Panc1 (cell line): ENCODE results near the gene OR10R2. TPM values are rescaled to one million over a fixed set of nuclear protein-coding genes. Genes with fewer than 3 reads are reported as not detected.
"Not testable (repeated sequence)": the region's sequence is repeated elsewhere in the genome, so short reads cannot be mapped to it uniquely, and the experiment has no call there.

Experiments used
- ATAC-seq: fragments of 200-7000 bp; cut with Tn5 transposase; 2 replicates; pipeline ENCODE4 v1.9.1; 2020; ENCODE audit warnings: mild to moderate bottlenecking, moderate library complexity
- BruUV-seq: library from RNA; stranded (reverse); fragments of 400-500 nt; replicated peaks from 2 replicates; lab custom pipeline; 2021; lab: Mats Ljungman, UMichigan
- CTCF ChIA-PET: fragments of 300-600 bp; sonication (Branson Sonifier 250); formaldehyde crosslinking; loops from one replicate; lab custom pipeline; 2022; ENCODE audit warnings: antibody characterized with exemption; lab: Charles Lee
- POLR2A ChIA-PET: fragments of 300-600 bp; sonication (Branson Sonifier 250); formaldehyde crosslinking; loops from one replicate; lab custom pipeline; 2022; ENCODE audit warnings: antibody characterized with exemption; lab: Charles Lee
- DNase-seq: peaks from one replicate; pipeline ENCODE4 v3.0.0-alpha.2; 2010; ENCODE audit warnings: low read depth, low spot score
- H3K27ac ChIP-seq: 2 replicates; pipeline ENCODE4 v1.5.1; 2011; ENCODE audit warnings: mild to moderate bottlenecking, low read length, inconsistent platforms
- H3K27me3 ChIP-seq: fragments of 200-500 bp; sonication (Bioruptor generic); 2 replicates; pipeline ENCODE4 v1.6.0; 2014; ENCODE audit warnings: low read length, inconsistent platforms; ENCODE audit not compliant: control insufficient read depth, insufficient read depth
- H3K36me3 ChIP-seq: fragments of 200-500 bp; sonication (Bioruptor generic); 2 replicates; pipeline ENCODE4 v1.5.1; 2014; ENCODE audit warnings: inconsistent platforms, mild to moderate bottlenecking, low read length, moderate library complexity; ENCODE audit not compliant: control insufficient read depth, insufficient read depth
- H3K4me1 ChIP-seq: 2 replicates; pipeline ENCODE4 v1.5.1; 2011; ENCODE audit warnings: inconsistent platforms, mild to moderate bottlenecking, low read length, moderate library complexity; ENCODE audit not compliant: control insufficient read depth, insufficient read depth
- H3K4me3 ChIP-seq, 2 experiments: 2 replicates each; pipeline ENCODE4 v1.5.1; 2011 to 2012; ENCODE audit warnings: low read depth in 2 of 2, low read length in 2 of 2, mild to moderate bottlenecking in 2 of 2, inconsistent platforms in 1 of 2, moderate library complexity in 1 of 2
- H3K9me3 ChIP-seq: fragments of 200-500 bp; sonication (Bioruptor generic); 2 replicates; pipeline ENCODE4 v1.5.1; 2014; ENCODE audit warnings: low read depth, mild to moderate bottlenecking, inconsistent platforms, low read length, moderate library complexity; ENCODE audit not compliant: control insufficient read depth, insufficient read depth
- POLR2AphosphoS5 ChIP-seq: IDR thresholded peaks from 2 replicates; pipeline ENCODE4 v1.6.1; 2012; ENCODE audit warnings: mild to moderate bottlenecking, low read depth, low read length, moderate library complexity
- SIN3A ChIP-seq: IDR thresholded peaks from 2 replicates; pipeline ENCODE4 v1.6.1; 2012; ENCODE audit warnings: low read depth, mild to moderate bottlenecking, low read length, moderate library complexity, borderline replicate concordance; ENCODE audit not compliant: insufficient read depth
- TCF7L2 ChIP-seq: IDR thresholded peaks from 2 replicates; pipeline ENCODE4 v1.6.1; 2011; ENCODE audit warnings: mild to moderate bottlenecking, low read depth, low read length, inconsistent platforms
- in situ Hi-C: cut with HindIII; loops from 2 replicates; pipeline ENCODE4 v1.10.0; 2016; ENCODE audit warnings: low sequenced_read_pairs, low pct_unique_long_range_greater_than_20kb
- intact Hi-C: fragments of 100-400 bp; cut with micrococcal nuclease; formaldehyde crosslinking; loops from one replicate; pipeline ENCODE4 v1.10.0; 2022; ENCODE audit not compliant: unreplicated experiment
- total RNA-seq: library from RNA; stranded (reverse); gene quantifications from one replicate; pipeline ENCODE4 v1.2.1, GENCODE V29; 2021; ENCODE audit not compliant: unreplicated experiment
- TF ChIP-seq, protein P1 (sequence below): fragments of 450-650 bp; IDR thresholded peaks from 2 replicates; pipeline ENCODE4 v1.5.1; 2017; ENCODE audit warnings: mild to moderate bottlenecking
- TF ChIP-seq, protein P2 (sequence below), 2 experiments: IDR thresholded peaks; 2 replicates each; pipeline ENCODE4 v1.6.1; 2011 to 2012; ENCODE audit warnings: low read depth in 2 of 2, control low read depth in 1 of 2, low read length in 1 of 2, mild to moderate bottlenecking in 1 of 2, moderate library complexity in 1 of 2; ENCODE audit not compliant: insufficient read depth in 1 of 2

OR10R2 gene
- total RNA-seq, 1 experiment from 2014 or later = not detected

DNA sequence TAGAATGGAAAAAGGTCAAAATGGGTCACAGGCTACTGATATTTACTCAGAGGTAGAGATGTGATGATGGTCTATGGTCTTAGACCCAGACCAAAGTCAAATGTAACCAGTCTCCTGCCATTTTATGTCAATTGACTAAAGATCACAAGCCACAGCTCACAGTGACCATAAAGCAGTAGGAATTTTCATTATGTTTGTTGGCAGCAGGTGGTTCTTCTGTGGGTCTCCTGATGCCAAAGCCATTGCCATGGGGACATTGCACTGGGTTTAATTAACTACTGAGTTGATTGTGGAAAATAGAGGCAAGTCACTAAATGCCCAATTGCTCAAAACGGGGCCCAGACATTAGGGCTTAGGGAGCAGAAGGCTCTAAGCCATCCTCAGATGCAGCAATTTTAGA lies 45.9 kb upstream of the OR10R2 start, which contains the start of gene OR10K2:
TSS of gene OR10K2 (minus strand) at position 101 of the 400 bp plus-strand sequence. CDS start 5,371 bp downstream, outside the sequence.
- DNase-seq = no peak
- Histone ChIP-seq H3K36me3 (no peaks in the 10 kb centered on the region), H3K4me1 (no peaks in the 10 kb centered on the region), H3K9me3 (no peaks in the 10 kb centered on the region), H3K4me3 (no peak within 1 kb of the TSS), H3K27me3 (no peaks in the 10 kb centered on the region), H3K27ac (no peak within 1 kb of the TSS)
- ChIA-PET CTCF (no interaction called here), POLR2A (no interaction called here)
- in situ Hi-C loops = no loop called here
- ATAC-seq = no peak
- no peak for TF ChIP-seq TCF7L2
- intact Hi-C loops = no loop called here
- BruUV-seq = no TSS peak

DNA sequence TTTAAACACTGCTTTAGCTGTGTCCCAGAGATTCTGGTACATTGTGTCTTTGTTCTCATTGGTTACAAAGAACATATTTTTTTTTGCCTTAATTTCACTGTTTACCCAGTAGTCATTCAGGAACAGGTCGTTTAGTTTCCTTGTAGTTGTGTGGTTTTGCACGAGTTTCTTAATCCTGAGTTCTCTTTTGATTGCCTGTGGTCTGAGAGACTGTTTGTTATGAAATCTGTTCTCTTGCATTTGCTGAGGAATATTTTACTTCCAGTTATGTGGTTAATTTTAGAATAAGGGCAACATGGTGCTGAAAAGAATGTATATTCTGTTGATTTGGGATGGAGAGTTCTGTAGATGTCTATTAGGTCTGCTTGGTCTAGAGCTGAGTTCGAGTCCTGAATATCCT lies 41.9 kb upstream of the OR10R2 start:
- in situ Hi-C loops, POLR2A ChIA-PET, BruUV-seq, DNase-seq, H3K4me3 ChIP-seq, H3K9me3 ChIP-seq, CTCF ChIA-PET, intact Hi-C loops, ATAC-seq, H3K36me3 ChIP-seq, H3K4me1 ChIP-seq, H3K27ac ChIP-seq, H3K27me3 ChIP-seq: not testable (repeated sequence)

DNA sequence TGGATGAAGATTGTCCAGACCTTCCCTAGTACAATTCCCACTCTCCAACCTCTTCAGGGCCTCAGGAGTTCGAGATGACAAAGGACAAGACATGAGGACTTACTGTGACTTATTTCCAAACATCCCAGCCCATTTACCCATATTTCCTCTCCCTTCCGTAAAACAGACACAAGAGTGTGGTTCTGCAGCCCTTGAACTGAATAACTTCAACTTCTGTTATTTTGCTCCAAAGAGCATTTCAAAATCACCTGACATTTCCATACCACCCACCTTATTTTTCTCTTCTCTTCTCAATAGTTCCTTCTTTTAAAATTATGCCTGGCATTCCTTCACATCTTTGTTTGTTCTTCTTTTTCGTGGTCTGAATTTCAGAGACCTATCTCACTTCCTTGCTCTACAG lies 37.3 kb upstream of the OR10R2 start:
- Histone ChIP-seq H3K27me3 (no peaks in the 10 kb centered on the region), H3K27ac (no peak overlapping the region), H3K36me3 (no peaks in the 10 kb centered on the region; the same call in 1 of the 2 replicates), H3K4me3 (no peak overlapping the region), H3K4me1 (no peaks in the 10 kb centered on the region), H3K9me3 (no peaks in the 10 kb centered on the region)
- no peak for DNase-seq
- TF ChIP-seq, protein P1, sequence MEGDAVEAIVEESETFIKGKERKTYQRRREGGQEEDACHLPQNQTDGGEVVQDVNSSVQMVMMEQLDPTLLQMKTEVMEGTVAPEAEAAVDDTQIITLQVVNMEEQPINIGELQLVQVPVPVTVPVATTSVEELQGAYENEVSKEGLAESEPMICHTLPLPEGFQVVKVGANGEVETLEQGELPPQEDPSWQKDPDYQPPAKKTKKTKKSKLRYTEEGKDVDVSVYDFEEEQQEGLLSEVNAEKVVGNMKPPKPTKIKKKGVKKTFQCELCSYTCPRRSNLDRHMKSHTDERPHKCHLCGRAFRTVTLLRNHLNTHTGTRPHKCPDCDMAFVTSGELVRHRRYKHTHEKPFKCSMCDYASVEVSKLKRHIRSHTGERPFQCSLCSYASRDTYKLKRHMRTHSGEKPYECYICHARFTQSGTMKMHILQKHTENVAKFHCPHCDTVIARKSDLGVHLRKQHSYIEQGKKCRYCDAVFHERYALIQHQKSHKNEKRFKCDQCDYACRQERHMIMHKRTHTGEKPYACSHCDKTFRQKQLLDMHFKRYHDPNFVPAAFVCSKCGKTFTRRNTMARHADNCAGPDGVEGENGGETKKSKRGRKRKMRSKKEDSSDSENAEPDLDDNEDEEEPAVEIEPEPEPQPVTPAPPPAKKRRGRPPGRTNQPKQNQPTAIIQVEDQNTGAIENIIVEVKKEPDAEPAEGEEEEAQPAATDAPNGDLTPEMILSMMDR = no peak
- no peak for TF ChIP-seq TCF7L2
- TF ChIP-seq, protein P2, sequence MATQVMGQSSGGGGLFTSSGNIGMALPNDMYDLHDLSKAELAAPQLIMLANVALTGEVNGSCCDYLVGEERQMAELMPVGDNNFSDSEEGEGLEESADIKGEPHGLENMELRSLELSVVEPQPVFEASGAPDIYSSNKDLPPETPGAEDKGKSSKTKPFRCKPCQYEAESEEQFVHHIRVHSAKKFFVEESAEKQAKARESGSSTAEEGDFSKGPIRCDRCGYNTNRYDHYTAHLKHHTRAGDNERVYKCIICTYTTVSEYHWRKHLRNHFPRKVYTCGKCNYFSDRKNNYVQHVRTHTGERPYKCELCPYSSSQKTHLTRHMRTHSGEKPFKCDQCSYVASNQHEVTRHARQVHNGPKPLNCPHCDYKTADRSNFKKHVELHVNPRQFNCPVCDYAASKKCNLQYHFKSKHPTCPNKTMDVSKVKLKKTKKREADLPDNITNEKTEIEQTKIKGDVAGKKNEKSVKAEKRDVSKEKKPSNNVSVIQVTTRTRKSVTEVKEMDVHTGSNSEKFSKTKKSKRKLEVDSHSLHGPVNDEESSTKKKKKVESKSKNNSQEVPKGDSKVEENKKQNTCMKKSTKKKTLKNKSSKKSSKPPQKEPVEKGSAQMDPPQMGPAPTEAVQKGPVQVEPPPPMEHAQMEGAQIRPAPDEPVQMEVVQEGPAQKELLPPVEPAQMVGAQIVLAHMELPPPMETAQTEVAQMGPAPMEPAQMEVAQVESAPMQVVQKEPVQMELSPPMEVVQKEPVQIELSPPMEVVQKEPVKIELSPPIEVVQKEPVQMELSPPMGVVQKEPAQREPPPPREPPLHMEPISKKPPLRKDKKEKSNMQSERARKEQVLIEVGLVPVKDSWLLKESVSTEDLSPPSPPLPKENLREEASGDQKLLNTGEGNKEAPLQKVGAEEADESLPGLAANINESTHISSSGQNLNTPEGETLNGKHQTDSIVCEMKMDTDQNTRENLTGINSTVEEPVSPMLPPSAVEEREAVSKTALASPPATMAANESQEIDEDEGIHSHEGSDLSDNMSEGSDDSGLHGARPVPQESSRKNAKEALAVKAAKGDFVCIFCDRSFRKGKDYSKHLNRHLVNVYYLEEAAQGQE (IDR thresholded peaks at IDR 0.05; ENCODE audit: insufficient read depth in 1 of 2, low read depth in 2 of 2, low read length in 1 of 2) = no peak
- no peak for TF ChIP-seq POLR2AphosphoS5
- no peak for TF ChIP-seq SIN3A
- intact Hi-C loops (no loop called here), in situ Hi-C loops (no loop called here)
- POLR2A ChIA-PET = no interaction called here
- CTCF ChIA-PET = no interaction called here
- no peak for ATAC-seq
- no TSS peak for BruUV-seq
